ENCODE results near the gene MYOZ2. TPM values are rescaled to one million over a fixed set of nuclear protein-coding genes. Genes with fewer than 3 reads are reported as not detected.
"Not testable (repeated sequence)": the region's sequence is repeated elsewhere in the genome, so short reads cannot be mapped to it uniquely, and the experiment has no call there.

The MYOZ2 gene
- total RNA-seq, 1 donor from 2014 or later = 3.6 TPM

DNA sequence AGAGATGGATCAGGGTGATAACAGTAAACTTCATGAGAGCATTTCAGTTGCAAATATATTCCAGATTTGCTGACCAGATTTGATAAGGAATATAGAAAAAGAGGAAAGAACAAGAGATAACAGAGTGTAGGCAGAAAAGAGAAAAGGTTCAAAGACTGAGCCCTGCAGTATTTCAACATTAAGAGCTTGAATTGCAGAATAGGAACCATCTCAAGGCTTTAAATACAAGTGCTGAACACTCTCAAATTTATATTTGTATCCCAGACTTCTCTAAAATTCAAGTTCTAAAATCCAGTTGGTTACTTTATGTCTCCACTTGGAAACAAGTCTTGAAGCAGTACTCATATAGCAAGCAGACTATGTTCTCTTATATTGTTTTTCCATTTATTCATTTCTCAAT lies 9.7 kb upstream of the MYOZ2 start:
- no peak for DNase-seq (ENCODE audit: low spot score)

DNA sequence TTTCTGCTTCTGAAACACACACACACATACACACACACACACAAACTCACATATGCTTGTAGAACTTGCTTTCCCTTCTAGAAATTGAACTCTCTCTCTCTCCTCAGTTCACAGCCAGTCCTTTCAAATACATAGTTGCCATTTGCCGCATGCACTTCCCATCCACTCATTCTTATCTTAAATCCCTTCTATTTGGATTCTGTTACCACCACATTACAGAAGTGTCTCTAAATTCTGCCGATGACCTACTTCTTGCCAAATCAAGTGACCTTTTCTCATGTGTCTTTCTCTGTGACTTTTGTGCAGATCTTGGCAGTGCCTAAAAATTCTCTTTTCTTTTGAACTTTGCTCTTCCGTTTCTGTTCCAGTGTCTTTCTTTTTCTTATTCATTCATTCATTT lies 7.5 kb upstream of the MYOZ2 start:
- DNase-seq (ENCODE audit: low spot score) = no peak

DNA sequence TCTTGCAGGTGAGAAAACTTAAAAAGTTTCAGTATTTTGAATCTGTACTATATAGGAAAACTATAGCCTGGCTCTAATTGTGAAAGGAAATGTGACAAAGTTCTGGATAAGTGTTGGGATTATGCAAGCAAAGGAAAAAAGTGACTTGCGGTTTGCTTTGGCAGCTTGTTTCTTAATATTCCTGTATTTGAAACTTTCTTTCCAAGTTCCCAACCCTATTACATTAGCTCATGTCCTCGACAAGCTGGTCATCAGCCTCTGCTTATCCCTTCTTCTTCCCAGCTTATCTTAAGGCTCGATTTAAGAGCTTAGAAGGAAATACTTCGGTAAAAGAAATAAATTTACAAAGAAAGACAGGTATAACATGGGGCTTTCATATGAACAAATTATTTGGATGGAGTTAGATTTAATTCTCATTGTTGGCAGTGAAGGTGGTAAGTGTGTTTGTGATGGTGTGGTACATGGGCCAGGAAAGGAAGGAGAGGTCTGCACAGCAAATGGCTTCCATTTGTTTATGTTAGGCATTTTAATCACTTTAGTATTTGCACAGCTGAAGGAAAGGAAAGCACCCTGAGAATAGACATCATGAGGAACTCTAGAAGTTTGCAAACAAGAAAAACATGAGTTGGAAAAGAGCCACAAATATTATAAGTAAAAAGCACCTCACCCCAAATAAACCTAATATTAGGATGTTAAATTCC lies 5.1 kb upstream of the MYOZ2 start:
- no peak for DNase-seq (ENCODE audit: low spot score)

DNA sequence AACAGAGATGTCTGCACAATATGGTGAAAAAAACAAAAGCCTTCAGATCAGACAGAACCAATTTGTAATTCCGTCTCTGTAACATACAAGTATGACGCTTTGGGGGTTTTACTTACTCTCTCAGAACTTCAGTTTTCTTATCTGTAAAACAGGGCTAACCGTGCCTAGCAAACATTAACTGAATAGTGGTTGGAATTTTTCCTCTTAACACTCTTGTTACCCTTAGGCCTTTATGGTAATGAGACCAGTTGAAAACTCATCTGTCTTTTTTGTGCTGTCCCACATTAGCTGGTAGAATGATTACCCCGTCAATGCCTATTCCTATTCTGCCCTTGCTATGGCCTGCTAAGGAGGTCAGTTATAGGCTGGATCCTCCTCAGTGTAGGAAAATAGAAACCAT lies 4.5 kb upstream of the MYOZ2 start:
- DNase-seq (ENCODE audit: low spot score) = no peak

DNA sequence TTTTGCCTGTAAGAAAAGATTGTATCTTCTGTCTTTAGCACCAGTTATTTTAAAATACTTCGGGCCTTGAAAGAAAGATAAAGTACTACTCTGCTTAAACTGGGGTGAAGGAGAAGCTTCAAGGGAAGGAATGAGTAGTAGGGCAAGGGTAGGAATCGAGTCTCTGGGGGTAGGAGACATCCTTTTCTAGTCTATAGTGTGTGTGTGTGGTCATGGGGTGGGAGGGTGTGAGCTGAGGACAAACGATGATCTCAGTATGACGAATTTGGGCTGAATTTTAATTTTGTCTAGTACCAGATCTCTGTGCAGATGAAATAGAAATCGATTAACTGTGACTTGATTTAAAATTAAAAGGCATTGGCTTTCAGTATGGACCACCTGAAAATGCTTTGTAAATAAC lies 3.3 kb upstream of the MYOZ2 start:
- DNase-seq (ENCODE audit: low spot score) = no peak

DNA sequence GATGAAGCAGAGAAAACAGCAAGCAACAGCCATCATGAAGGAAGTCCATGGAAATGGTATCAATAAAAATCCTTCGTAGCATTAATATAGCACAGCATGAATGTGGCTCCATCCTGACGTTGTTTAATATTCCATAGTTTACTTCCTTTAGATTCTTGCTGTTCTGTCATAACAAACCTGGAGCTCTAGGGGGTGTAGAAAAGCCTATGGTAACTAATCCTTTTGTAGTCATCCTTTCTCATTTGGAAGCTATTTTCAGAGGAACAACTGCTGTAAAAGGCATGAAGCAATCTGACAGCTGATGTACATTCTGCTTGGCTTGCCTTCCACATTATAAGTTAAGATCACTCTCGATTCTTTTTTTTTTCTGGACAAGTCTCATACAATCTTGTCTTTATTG lies 914 bp downstream of the MYOZ2 start:
- DNase-seq (ENCODE audit: low spot score) = no peak

DNA sequence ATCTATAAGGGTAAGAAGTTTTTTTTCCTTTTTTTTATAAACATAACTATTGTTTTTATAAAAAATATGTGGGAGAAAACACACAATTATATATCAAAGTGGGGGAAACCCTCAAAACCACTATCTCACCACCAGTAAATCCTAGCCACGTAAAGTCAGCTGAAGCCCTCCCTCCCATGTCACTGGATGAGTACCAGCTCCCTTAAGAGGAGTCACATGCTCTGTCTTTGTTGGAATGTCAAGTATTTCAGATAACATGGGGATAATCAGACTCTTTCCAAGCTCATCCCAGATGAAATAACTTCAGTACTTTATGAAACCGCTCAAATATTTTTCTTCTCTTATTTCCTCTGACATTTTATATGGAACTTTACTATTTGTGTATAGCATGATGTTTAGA lies 2.4 kb downstream of the MYOZ2 start:
- DNase-seq (ENCODE audit: low spot score) = peak; percentile 63

DNA sequence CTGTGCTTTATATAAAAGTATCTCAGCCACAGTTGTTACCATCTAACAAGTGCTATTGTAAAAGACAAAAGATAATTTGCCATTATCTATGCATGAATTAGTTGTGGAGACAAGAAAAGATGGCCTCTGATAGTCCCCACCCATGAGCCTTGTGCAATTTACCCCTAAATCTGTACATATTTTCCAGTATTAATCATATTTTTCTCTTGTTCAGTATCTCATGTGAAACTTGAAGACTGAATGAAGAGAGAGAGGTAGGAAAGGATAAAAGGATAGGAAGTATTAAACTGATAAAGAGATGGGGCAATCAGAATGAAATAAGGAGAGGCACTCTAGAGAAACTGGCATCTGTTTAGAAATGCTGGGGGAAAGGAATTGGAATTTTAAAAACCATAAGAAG lies 3.7 kb downstream of the MYOZ2 start:
- no peak for DNase-seq (ENCODE audit: low spot score)

DNA sequence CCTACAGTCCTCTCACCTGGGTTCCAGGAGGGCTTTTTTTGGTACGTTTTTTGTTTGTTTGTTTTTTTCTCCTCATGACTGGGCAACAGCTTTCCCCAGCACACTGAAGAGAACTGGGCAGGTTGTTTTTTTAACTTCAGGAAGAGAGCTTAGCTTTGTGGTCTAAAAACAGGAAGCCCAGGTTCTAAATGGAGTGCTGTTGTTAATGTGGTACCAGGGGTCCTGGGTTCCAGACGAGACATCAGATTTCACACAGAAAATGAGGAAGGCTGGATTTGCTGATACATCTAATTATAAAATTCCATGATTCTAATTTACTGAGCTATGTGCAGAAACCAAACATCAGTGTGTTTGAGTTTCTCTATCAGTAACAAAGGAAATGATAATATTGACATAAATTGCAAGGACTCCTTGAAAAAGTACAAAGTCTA lies 4.2 kb downstream of the MYOZ2 start:
- DNase-seq (ENCODE audit: low spot score) = no peak

DNA sequence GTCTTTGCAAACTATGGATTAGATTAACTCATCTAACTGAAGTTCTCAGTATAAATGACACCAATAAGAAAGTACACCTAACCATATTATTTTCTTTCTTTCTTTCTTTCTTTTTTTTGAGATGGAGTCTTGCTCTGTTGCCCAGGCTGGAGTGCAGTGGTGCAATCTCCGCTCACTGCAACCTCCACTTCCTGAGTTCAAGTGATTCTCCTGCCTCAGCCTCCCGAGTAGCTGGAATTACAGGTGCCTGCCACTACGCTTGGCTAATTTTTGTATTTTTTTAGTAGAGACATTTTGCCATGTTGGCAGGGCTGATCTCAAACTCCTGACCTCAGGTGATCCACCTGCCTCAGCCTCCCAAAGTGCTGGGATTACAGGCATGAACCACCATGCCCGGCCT lies 5.7 kb downstream of the MYOZ2 start:
- DNase-seq (ENCODE audit: low spot score) = not testable (repeated sequence)

DNA sequence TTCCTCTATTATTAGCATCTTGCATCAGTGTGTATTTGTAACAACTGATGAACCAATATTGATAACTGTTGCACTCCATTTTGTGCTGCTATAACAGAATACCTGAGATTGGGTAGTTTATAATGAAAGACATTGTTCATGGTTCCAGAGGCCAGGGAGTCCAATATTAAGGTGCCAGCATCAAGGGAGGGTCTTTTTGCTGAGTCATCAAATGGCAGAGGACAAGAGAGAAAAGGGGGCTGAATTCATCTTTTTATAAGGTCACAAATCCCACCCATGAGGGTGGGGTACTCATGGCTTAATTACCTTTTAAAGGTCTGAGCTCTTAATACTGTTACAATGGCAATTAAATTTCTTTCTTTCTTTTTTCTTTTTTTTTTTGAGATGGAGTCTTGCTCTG lies 7.2 kb downstream of the MYOZ2 start:
- DNase-seq (ENCODE audit: low spot score) = no peak

DNA sequence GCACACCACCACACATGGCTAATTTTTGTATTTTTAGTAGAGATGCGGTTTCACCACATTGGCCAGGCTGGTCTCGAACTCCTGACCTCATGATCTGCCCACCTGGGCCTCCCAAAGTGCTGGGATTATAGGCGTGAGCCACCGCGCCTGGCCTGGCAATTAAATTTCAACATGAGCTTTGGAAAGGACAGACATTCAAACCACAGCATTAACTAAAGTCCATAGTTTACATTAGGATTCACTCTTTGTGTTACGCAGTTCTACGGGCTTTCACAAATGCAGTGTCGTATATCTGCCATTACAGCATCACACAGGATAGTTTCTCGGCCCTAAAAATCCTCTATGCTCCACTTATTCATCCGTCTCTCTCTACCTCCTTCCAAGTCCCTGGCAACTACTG lies 7.7 kb downstream of the MYOZ2 start:
- not testable (repeated sequence) for DNase-seq (ENCODE audit: low spot score)

DNA sequence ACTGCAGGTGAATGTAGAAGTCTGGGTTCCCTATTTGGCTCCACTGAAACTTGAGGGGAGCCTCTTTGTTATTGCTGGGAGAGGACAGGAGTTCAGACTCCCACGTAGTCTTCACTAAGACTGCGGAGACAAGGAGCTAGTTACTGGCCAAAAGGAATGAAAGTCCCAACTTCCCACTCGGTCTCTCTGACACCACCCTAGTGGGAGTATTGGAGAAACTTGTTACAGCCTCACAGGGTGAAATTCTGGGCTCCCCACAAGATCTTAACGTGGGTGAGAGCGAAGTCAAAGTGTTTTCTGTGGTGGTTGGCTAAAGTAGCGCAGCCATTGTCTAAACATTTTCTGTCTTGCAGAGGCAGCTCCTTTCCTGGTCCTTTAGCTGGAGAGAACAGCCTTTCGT lies 13.5 kb downstream of the MYOZ2 start:
- DNase-seq (ENCODE audit: low spot score) = no peak

DNA sequence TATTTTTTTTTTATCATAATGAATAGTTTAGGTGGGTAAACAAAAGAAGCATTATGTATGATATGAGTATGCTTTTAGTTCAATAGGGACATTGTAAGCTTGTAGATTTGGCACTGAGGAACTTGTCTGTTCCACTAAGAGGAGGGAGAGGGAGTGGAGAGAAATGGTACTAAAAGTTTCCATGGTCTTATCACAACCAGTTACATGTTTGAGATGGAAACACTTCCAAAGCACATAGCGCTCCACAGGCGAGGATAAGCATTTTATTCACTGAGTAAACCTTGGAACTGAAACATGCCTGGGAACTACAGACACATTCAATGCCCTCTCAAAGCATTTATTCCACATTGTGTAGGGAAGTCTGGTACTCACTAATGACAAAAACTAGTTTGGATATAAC lies 15.5 kb downstream of the MYOZ2 start:
- DNase-seq (ENCODE audit: low spot score) = no peak

DNA sequence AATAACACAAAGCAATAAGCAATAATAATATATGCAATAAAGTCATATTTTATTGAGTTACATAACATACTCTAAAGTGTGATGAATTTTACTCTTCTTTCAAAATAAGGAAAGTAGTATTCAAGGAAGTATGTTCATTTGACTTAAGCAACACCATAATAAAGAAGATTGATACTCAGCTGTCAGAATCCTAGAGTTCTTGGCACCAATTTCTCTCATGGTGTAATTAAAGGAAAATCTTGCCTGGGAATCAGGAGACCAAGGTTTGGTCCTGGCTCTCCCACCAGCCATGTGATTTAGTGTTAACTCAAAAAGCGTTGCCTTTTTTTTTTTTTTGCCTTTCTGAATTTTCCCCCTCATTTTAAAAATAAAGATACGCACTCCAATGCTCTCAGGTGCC lies 17.1 kb downstream of the MYOZ2 start:
- DNase-seq (ENCODE audit: low spot score) = no peak

DNA sequence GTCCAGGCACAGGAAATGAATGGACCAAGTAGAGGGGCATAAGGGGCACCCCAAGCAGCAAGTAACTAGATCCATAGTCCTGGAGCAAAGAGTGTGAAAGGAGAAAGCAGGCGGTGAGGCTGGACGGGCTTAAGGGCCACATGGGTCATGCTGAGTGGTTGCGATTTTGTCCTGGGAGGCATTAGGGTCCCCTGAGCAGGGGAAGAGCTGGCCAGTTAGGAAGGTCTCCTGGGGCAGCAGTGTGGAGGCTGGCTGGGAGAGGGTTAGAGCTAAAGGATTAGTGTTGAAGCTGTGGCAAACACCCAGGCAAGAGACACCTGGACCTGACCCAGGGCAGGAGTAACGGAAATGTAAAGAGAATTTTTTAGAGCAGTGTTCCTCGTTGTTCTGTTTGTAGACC lies 26.5 kb downstream of the MYOZ2 start:
- DNase-seq (ENCODE audit: low spot score) = no peak

DNA sequence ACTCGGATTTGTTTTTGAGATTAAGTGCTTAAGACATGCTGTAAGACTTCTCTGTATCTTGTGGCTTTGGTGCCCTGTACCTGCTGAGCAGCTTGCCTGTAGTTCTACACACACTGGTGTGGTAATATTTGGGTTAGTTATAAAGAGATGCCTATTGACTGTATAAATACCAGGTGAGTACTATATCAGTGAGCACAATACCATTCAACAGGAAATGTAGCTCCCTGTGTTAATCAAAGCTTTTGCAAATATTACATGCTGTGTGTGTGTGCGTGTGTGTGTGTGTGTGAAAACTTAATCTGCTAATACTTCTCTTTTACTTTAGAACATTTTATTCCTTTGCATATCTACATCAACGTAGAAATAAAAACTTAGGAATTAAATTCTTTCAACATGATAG lies 30.1 kb downstream of the MYOZ2 start:
- no peak for DNase-seq (ENCODE audit: low spot score)

DNA sequence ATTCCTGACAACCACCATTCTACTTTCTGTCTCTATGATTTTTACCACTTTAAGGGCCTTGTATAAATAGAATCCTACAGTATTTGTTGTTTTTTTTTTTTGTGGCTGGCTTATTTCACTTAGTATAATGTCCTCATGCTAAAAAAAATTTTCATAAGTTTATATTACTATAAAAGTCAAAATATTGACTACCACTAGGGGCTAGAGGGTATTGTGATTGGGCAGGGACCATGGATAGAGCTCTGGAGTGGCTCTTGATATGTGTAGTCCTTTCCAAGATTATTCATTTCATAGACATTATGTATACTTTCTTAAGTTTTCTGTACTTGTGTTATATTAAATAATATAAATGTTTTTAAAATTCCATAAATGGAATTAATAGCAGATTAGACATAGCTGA lies 34.6 kb downstream of the MYOZ2 start:
- DNase-seq (ENCODE audit: low spot score) = no peak

DNA sequence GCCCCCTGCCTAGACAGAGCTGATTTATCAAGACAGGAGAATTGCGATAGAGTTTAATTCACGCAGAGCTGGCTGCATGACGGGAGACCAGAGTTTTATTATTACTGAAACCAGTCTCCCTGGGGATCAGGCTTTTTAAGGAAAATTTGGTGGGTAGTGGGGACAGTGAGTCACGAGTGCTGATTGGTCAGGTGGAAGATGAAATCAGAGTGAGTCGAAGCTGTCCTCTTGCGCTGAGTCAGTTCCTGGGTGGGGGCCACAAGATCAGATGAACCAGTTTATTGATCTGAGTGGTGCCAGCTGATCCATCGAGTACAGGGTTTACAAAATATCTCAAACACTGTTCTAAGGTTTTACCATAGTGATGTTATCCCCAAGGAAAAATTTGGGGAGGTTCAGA lies 36.6 kb downstream of the MYOZ2 start:
- DNase-seq (ENCODE audit: low spot score) = no peak

DNA sequence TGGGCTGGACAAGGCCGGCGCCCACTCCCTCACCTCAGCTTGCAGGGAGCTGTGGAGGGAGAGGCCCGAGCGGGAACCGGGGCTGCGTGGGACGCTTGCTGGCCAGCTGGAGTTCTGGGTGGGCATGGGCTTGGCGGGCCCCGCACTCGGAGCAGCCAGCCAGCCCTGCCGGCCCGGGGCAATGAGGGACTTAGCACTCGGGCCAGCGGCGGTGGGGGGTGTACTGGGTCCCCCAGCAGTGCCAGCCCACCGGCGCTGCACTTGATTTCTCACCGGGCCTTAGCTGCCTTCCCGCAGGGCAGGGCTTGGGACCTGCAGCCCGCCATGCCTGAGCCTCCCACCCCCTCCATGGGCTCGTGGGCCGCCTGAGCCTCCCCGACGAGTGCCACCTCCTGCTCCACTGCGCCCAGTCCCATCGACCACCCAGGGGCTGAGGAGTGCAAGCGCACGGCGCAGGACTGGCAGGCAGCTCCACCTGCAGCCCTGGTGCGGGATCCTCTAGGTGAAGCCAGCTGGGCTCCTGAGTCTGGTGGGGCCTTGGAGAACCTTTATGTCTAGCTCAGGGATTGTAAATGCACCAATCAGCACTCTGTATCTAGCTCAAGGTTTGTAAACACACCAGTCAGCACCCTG lies 38.2 kb downstream of the MYOZ2 start:
- DNase-seq (ENCODE audit: low spot score) = not testable (repeated sequence)

DNA sequence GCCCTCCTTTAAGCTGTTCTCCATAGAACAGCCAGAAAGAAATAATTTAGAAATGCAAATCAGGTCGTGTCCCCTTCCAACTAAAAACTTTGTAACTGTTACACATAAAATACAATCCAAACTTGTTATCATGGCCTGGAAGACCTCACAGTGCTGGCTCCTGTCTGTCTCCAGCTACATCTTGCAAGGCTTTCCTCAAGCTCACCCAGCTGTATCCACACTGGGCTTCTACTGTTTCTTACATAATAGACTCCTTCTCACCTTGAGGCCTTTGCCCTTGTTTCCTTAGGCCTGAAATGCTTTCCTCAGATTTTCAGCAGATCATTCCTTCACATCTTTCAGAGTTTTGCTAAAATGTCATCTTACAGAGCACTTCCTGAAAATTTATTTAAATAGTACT lies 43.4 kb downstream of the MYOZ2 start:
- no peak for DNase-seq (ENCODE audit: low spot score)

DNA sequence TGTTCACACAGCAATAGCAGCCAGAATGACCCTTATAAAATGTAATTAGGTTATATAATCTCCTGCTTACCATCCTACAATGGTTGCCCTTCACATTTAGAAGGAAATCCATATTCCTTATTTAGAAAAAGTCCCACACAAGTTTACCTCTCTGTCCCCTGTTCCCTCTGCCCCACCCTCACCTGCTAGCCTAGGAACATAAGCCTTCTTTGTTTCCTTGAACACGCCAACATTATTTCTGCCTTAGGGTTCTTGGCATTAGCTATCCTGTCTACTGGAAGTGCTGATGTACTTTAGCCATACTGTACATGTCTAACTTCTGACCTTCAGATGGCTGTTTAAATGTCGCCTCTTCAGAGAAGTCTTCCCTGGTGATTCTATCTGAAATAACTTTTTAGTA lies 48.5 kb downstream of the MYOZ2 start:
- DNase-seq (ENCODE audit: low spot score) = no peak

DNA sequence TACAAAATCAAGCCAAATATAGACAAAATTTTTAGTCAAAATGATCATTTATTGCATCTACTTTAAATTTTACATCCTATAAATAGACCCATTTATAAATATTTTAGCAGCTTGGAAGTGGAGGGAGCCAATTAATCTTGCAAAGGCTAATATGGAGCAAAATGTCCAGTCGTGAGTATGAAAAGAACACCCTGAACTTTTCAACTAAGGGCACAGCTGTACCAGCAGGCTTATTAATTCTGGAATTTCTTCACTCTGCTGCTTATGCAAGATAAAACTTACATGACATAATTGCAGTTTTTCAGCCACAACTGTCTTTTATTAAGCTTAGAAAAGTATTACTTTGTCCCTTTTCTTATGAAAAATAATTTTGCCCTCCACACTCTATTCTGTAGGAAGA lies 54.0 kb downstream of the MYOZ2 start:
- DNase-seq (ENCODE audit: low spot score) = peak; percentile 8

DNA sequence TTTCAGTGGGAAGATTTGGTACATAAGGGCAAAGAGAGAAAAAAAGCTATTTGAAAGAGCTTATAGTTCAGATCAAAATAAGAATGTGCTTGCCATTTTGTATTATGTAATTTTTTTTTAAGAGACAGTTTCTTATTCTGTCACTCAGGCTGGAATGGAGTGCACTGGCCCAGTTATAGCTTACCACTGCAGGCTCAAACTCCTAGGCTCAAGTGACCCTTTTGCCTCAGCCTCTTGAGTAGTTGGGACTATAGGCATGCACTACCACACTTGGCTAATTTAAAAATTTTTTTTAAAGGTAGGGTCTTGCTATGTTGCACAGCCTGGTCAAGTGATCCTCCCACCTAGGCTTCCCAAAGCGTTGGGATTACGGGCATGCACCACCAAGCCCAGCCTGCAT lies 54.7 kb downstream of the MYOZ2 start:
- no peak for DNase-seq (ENCODE audit: low spot score)
